ENCODE results near the gene ZFYVE27.

Gene ZFYVE27

DNA sequence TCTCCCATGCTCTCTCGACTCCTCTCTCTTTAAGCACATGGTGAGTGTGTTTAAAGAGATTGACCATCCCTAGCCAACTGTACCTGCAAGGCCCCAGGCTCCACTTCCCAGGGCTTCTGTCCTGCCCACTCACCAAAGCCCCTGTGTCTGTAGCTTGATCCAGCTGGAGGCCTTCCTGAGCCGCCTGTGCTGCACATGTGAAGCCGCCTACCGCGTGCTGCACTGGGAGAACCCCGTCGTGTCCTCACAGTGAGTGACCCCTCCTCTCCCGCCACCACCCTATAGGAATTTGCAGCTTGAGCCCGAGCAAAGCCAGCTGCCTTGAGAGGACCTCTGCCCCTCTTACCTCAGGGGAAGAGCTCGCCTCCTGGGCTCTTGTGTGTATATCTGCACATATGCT, 11.2 kb downstream of the ZFYVE27 start:
- no peak for DNase-seq

DNA sequence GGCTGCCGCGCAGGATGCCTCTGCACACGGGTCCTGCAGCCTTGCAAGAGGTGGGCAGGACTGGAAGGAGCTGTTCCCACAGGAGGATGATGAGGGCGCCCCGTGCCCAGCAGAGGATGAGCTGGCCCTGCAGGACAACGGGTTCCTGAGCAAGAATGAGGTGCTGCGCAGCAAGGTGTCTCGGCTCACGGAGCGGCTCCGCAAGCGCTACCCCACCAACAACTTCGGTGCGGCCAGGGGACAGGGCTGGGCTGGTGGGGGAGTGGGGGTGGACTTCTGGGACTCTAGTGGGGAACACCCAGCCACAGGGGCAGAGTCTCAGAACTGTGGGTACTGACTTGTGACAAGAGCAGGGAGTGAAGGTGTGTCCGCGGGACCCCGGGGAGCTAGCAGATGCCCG, 16.0 kb downstream of the ZFYVE27 start:
- DNase-seq, result no peak

DNA sequence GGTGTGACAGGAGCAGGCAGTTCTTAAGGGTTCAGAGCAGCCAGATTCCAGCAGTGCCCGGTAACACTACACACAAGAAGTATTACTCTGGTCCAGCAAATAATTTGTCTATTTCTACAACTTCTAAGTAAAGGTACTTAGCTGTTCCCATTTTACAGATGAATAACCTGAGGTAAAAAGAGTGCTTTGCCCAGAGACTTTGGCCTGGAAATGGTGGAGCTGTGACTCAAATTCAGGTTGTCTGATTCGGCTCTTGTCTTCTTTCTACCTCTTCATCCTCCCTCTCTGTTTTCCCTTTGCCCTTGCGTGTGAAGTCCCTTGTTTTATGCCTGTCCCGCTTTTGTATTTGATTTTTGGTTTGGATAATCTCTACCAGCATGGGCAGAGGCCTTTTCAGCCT, 17.8 kb downstream of the ZFYVE27 start:
- DNase-seq, result no peak

DNA sequence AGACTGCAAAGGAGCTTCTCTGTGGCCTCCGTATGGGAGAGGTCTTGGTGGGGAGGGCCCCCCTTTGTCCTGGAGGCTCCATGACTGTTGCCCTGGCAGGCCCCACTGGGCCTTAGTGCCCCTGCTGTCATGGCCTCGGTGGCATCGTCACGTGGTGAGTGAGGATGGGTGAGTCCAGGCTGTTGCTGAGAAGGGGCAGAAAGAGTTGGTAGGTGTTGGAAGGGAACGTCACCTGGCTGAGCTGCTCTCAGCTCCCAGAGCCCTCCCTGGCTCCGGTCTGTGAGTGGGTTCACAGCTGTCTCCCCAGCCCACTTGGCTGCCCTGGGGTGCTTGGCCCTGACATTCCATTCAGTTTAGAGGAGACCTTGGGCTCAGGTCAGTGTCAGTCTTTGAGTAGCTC, 18.8 kb downstream of the ZFYVE27 start:
- DNase-seq, result no peak

DNA sequence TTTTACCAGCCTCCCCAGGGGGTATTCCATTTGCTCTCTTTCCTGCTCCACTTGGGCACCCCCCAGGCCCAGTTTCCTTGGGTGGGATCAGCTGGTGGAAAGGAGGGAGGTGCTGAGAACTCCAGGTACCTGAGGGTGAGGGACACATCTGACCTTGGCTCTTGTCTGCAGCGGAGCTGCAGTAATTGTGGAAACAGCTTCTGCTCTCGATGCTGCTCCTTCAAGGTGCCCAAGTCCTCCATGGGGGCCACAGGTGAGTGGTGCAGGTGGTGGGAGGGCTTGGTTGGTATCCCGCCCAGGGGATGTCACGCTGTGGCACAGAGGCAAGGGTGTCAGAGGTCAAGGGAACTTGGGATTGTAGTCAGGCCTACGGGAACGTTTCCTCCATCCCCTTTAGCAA, 20.5 kb downstream of the ZFYVE27 start:
- DNase-seq, result no peak

DNA sequence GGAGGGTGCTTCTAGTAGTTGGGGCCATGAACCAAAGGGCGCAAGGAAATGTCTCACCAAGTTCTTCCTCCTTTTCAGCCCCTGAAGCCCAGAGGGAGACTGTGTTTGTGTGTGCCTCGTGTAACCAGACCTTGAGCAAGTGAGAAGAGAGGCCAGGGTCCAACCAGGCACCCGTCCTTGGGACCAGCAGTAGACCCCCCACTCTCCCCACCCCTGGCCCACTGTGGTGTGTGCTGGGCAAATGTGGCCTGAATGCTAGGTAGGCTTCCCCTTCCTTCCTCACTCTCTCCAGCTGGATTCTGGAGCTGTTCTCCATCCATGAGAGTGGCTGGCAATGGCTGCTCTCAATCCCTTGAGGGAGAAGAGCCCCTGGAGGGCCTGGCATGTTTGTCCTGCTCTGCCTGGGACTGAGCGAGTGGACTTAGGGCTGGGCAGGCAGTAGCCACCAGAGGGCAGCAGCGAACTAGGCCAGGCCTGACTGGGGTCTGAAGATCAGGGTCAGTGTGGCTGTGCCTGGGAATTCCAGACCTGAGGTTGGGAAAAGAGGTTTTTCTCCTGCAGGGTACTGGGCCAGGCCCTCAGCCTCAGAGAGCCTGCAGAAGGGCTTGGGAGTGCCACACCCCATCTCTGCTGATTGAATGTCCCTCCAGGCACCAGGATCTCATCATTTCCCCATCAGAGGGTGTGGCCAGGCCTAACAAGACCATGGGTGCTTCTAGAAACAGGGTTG, 22.4 kb downstream of the ZFYVE27 start:
- no peak for DNase-seq

DNA sequence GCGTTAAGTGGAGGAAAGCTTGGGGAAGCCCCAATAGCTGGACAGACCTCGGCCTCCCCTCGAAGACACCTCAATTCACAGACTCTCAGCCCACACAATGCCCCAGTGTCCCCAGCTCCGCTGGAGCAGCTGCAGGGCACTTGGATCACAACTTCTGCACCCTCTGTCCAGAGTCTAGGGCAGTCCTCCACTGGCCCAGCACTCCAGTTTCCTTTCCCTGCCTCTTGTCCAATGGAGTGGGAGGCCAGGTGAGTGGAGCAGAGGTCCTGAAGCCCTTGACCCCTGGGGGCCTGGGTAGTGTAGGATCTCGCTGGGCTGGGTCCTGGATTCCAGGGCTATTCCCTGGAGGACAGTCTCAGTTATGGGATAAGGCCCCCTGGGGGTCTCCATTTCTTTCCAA, 23.0 kb downstream of the ZFYVE27 start:
- DNase-seq, result no peak

DNA sequence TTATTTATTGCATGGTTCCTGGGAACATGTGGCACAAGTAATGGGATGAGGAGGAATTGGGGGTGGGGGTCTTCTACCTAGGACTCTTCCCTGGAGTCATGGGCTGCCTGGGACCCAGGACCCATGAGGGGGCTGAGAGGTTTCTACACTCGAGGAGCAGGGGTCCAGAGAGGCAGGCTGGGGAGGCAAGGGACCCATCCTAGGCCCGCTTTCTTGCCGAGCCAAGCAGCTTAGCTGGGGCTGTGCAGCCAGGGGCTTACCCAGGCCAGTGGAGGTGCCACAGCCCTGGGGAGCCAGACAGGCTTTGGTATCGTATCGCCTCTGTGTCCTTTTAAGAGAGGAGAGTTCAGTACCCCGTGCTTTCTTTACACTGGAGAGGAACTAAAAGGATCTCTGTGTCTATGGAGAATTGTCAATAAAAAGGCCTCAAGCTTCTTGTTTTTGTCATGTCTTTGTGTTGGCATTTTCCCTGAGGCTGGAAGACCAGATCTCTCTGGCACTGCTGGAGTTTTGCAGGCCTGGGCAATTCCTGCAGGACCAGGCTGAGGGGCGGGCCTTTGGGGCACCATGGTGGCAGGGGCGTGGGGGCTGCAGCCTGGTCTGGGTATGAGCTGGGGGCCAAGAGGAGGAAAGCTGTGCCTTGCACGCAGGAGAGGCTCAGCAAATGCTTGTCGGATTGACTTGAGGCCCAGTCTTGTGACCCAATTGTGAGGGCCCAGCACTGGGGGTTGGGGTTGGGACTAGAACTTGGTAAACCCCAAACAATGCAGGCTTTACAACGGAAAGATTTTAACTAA, 23.7 kb downstream of the ZFYVE27 start:
- no peak for DNase-seq

DNA sequence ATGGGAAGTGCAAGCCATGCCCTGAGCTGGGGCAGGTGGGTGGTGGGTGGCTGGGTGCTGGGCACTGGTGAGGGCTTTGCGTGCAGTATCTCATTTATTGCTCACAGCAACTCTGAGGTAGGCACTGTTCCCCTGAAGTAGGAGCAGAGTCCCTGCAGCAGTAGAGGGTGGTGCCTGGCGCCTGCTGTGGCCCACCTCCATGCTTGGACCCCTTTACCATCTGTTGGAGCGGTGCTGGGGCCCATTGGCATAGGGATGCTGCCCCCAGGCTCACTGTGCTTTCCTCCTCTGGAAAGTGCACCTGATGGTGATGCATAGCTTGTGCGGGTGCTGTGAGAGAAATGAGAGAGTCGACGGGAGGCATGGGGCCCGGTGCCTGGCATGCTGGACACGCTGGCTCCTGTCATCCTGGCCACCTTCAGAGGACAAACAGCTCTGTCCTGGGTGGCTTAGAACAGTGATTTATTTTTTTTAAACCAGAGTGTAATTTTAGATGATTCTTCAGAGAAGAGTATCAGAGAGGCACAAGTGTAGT, 24.5 kb downstream of the ZFYVE27 start:
- no peak for DNase-seq

DNA sequence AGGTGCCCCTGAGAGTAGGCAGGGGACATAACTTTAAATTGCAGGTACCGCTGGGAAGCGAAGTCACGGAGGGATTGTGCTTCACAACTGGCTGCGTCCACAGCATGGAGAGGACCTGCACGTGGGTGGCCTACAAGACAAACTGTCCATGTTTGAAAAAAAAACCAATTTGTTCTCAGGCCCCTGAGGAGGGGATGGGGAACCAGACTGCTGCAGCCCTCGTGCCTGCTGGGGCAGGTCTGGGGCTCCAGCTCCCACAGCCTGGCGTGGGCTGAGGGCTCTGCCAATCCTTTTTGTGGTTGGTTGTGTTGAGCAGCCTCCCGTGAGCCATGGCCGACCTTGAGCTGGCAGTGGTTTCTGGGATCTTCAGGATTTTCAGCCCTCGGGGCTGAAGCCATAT, 25.1 kb downstream of the ZFYVE27 start:
- DNase-seq, result no peak

DNA sequence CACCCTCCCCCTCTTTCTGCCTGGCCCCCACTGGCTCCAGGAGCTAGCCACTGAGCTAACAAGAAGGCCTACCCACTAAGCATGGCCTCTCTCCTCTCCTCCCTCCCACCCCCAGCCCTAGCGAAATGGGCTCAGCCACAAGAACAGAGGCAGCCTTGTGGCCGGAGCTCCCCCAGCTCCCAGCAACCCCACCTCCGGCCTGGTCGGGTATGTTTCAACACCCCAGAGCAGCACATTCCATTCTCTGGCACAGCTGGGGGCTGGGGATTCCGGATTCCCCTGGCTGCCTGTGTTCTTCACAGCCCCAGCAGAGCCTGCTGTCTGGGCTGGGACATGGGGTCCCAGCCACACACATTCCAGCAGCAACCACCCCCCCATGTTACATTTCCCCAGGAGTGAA, 25.9 kb downstream of the ZFYVE27 start:
- DNase-seq, result no peak

DNA sequence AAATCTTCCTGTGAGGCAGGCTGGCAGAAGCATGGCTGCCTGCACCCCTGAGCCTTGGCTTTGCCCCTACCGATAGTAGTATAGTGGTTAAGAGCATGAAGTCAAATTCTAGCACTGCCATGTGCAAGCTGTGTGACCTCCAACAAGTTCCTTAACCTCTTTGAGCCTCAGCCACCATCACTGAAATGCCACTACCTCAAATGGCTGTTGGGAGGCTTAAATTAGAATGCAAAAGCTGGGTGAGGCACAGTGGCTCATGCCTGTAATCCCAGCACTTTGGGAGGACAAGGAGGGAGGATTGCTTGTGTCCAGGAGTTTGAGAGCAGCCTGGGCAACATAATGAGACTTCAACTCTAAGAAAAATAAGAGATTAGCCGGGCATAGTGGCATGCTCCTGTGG, 26.5 kb downstream of the ZFYVE27 start:
- DNase-seq, result no peak

DNA sequence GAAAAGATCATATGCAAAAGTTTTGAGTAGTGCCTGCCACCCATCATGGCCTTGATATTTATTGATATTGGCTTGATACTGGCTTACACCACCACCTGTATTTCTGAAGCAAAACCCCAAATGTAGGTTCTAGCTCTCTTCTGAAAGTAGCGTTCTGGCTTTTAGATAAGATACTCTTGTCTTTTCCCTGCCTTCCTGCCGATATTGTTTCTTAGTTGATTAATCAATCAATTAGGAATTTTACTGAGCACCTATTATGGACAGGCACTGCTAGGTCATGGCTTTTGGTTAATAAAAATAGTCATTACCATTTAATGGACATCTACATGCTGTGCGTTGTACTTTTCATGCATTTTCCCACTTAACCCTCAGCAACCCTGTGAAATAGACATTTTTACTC, 27.0 kb downstream of the ZFYVE27 start:
- DNase-seq, result no peak

DNA sequence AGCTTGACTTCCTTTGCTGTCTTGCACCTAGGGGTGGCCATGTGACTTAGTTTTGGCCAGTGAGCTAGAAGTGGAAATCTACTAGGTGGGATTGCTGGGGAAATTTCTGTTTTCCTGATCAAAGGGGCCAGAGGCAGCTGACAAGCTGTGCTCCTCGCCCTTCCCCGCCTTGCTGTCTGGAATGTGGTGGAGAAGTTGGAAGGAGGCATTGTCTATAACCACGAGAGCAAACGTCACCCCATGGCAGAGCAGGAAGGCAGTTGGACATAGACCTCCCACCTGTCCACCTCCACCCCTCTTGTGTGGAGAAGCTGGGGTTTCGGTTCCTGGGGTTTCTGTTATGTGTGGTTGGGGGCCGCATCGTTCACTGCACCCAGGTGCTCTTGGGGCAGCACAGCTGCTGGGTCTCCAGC, 27.6 kb downstream of the ZFYVE27 start:
- no peak for DNase-seq

DNA sequence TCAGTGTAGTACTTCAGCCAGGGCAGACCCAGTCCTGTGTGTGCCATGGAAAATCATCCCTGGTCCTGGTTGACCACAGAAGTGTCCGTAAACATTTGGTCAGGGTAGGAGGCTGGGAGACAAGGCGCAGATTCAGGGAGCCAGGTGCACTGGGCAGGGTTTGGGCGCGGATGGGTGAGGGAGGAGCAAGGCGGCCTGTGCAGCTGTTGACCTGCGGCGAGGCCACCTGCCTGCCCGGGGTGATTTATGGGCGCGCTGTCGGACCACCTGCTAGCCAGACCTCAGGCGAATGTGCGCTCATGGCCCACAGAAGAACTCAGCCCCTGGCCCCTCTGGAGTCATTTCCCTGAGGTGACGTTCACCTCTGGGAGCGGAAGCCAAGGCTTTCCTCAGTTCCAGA, 28.3 kb downstream of the ZFYVE27 start:
- peak; percentile 25 for DNase-seq

DNA sequence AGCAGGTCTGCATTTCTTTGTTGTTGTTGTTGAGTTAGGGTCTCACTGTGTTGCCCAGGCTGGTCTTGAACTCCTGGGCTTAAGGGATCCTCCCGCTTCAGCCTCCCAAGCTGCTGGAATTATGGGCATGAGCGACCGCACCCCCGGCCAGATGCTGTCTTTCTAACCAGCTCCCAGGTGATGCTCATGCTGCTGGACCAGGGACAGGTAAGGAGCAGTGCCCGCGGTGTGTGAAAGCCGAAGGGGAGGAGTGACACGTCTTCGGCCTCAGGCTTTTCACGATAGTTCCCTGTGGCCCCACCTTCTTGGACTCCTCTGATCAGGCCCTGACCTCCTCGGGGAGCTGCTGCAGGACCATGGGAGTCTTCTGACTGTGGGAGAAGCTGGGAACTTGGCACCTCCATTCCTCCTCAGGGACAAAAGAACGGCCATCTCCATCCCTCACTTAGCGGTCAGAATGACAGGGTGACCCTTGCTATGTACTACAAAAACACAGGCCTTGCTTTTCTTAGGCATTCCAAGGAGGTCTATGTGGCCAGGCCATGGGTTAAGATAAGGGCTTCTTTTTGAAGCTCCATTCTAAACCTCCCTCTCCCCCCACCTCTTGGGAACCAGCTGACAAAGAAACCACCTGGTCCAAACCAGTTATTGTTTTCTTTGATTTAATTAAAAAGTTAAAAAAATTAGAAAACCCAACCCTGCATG, 29.3 kb downstream of the ZFYVE27 start:
- no peak for DNase-seq

DNA sequence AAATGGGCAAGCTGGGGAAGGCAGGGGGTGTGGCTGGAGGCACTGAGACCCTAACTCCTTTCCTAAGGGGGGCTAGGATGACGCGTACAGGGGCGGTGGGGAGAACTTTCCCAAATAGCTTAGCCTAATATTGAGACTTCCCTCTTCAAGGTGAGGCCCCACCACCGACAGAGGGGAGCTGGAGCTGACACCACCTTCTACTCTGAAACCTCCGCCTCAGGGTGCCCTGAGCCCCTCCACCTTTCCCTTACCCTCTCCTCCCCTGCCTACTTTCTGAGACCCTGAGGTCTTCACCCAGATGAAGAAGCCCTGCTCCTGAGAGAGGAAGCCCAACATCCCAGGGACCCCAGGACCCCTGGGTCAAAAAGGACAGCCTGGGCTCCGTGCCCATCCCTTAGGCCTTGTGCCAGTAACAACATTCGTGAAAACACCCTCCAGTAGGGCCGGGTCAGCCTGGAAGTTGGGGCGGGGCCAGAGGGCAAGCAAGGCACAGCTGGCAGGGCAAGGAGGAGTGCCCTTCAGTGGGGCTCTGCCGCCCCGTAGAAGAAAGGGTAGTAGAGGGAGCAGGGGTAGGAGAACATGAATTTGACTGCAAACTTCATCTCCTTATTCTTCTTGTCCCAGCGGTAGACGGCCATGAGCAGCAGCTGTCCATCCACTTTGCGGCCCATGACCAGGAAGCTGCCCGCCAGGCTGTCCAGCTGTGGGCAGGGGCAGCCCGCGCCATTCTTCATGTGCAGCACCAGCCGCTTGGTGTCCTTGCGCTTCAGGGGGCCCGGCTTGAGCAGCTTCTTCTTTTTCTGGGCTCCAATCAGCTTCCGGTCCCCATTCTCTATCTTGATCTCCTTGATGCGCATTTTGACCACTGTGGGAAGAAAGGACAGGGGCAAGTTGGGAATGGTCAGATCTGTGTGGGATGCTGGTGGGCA, 30.3 kb downstream of the ZFYVE27 start:
- no peak for DNase-seq

DNA sequence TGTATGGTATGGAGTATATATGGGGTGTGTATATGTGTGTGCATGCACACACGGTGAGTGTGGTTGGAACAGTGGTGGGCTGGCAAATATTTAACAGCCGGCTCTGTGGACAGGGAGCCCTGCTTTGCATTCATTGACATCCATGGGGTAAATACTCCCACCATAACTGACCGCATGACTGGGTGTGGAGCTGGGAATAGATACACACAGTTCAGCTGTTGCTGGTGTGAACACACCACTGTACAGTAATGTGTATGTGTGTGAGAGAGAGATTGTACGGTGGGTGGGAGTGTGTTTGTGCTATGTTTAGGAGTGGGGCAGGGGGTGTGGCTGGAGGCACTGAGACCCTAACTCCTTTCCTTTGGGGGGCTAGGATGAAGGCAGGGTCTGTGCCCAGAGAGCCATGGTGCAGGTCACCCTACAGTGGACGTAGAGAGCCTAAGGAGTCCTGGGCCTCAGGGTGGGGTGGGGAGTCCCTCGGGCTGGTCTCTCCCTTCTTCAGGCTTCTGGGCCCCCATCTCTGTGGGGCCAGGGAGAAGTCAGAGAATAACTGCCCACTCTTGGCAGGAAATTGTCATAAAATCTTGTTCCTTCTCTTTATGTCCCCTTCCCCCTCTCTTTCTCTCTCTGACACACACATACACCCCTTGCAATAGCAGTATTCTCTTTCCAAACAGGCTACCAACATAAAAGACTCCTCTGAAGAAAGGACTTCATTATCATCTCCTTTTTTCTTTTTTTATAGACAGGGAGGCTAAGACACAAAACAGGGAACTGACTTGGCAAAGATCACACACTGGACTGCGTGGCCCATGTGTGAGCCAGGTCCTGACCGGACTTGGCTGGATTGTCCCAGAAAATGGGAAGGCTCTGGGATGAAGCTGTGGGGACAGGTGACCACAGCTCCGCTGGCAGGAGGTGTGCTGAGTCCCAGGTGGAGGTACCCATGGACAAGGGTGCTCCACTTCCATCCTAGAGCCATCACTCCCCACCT, 31.7 kb downstream of the ZFYVE27 start:
- DNase-seq, result no peak

DNA sequence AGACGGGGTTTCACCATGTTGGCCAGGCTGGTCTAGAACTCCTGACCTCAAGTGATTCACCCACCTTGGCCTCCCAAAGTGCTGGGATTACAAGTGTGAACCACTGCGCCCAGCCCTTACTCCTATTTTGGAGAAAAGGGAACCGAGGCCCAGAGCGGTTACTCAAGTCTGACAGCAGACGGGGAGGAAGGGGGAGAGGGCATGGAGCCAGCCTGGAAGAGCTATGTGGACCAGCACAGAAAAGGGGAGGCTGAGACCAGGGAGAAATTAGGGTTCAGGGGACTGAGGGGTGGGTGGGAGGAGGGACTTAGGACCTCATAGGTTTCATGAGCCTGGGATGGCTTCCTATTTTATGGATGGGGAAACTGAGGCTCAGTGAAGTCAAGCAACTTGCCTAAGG, 33.3 kb downstream of the ZFYVE27 start:
- no peak for DNase-seq

DNA sequence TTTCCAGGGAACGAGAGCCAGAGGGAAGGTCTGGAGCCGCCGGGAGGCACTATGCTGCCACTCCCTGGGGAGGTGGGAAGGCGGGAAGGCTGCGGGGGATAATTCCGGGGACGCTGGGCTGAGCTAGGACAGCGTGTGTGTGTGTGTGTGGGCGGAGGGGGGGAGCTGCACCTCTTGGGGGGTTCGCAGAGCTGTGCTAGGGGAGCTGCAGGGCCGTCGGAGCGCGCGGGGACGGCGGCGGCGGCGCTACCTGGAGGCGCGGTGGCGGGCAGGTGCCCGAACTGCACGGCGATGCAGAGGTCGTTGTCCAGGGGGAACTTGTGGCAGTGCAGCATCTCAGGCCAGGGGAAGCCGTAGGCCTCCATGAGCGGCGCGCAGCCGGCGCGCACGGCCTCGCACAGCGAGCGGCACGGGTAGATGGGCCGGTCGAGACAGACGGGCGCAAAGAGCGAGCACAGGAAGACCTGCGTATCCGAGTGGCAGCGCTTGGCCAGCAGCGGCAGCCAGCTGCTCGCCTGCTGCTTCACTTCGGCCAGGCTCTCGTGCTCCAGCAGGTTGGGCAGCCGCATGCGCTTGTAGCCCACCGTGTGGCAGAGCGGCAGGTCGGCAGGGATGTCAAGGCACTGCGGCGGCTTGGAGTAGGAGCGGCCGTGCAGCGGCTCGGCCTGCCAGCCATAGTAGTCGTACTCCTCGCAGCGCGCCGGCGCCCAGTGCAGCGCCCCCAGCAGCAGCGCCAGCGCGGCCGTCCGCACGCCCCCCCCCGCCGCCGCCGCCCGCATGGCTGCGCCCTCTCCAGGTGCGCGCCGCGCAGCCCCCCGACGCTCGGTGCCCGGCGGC, 34.3 kb downstream of the ZFYVE27 start:
- DNase-seq, result no peak

Data from NCI-H1417 treated with DMSO at 0.1 percent for 48 hours (cell line).